Neural cell (in vitro differentiated cells): ENCODE results near the gene LINC01488. TPM values are rescaled to one million over a fixed set of nuclear protein-coding genes. Genes with fewer than 3 reads are reported as not detected.

ENCODE experiments used
- H2AFZ ChIP-seq: fragments of 200-600, 300-800 bp; sonication (generic), shearing (Covaris generic); 2 replicates; pipeline ENCODE4 v1.6.0; 2014; ENCODE audit warnings: low read depth, mild to moderate bottlenecking, antibody characterized with exemption, low read length, moderate library complexity
- H3F3A ChIP-seq: fragments of 200-600 bp; shearing (Covaris generic); 2 replicates; pipeline ENCODE4 v1.6.1; 2016; ENCODE audit warnings: mild to moderate bottlenecking, moderate library complexity, mixed read lengths, antibody characterized with exemption, low read length; ENCODE audit not compliant: insufficient read depth, poor library complexity, severe bottlenecking
- H3K27ac ChIP-seq: fragments of 200-600, 300-800 bp; sonication (generic), shearing (Covaris generic); 2 replicates; pipeline ENCODE4 v1.5.1; 2014; ENCODE audit warnings: mild to moderate bottlenecking, low read length, moderate library complexity
- H3K27me3 ChIP-seq: fragments of 300-800, 200-600 bp; sonication (generic), shearing (Covaris generic); 2 replicates; pipeline ENCODE4 v1.6.0; 2014; ENCODE audit warnings: mild to moderate bottlenecking, low read depth, low read length, moderate library complexity; ENCODE audit not compliant: insufficient read depth
- H3K36me3 ChIP-seq: fragments of 300-800, 200-600 bp; sonication (generic), shearing (Covaris generic); 2 replicates; pipeline ENCODE4 v1.5.1; 2014; ENCODE audit warnings: mild to moderate bottlenecking, antibody characterized with exemption, low read length, moderate library complexity; ENCODE audit not compliant: insufficient read depth
- H3K4me2 ChIP-seq: fragments of 300-800, 200-600 bp; sonication (generic), shearing (Covaris generic); 2 replicates; pipeline ENCODE4 v1.6.0; 2014; ENCODE audit warnings: mild to moderate bottlenecking, low read length
- H3K4me3 ChIP-seq: fragments of 300-800, 200-600 bp; sonication (generic), shearing (Covaris generic); 2 replicates; pipeline ENCODE4 v1.5.1; 2014; ENCODE audit warnings: mild to moderate bottlenecking, low read length, moderate library complexity
- H3K79me2 ChIP-seq: fragments of 200-600 bp; shearing (Covaris generic); replicated peaks from 2 replicates; pipeline ENCODE4 v1.6.0; 2014; ENCODE audit warnings: mild to moderate bottlenecking, low read length, moderate library complexity; ENCODE audit not compliant: insufficient read depth
- H3K9ac ChIP-seq: fragments of 300-800, 200-600 bp; sonication (generic), shearing (Covaris generic); 2 replicates; pipeline ENCODE4 v1.6.1; 2016; ENCODE audit warnings: mild to moderate bottlenecking, low read length, mixed read lengths
- H3K9me2 ChIP-seq: fragments of 200-600 bp; shearing (Covaris generic); 2 replicates; pipeline ENCODE4 v1.6.1; 2016; ENCODE audit warnings: mild to moderate bottlenecking, low read length, mixed read lengths; ENCODE audit not compliant: insufficient read depth
- H3K9me3 ChIP-seq: fragments of 200-600, 300-800 bp; sonication (generic), shearing (Covaris generic); 2 replicates; pipeline ENCODE4 v1.6.1; 2016; ENCODE audit warnings: mild to moderate bottlenecking, mixed run types, low read length, moderate library complexity, mixed read lengths
- H4K20me1 ChIP-seq: fragments of 200-600 bp; shearing (Covaris generic); 2 replicates; pipeline ENCODE4 v1.6.1; 2016; ENCODE audit warnings: mild to moderate bottlenecking, mixed run types; ENCODE audit not compliant: insufficient read depth
- CTCF ChIP-seq: fragments of 450-650 bp; IDR thresholded peaks from 2 replicates; pipeline ENCODE4 v1.5.1; 2014; ENCODE audit warnings: antibody characterized with exemption, mild to moderate bottlenecking, moderate library complexity; ENCODE audit not compliant: poor library complexity, severe bottlenecking
- EP300 ChIP-seq: fragments of 450-650 bp; conservative IDR thresholded peaks from 2 replicates; pipeline ENCODE4 v1.6.1; 2014; ENCODE audit warnings: antibody characterized with exemption, mild to moderate bottlenecking, moderate library complexity; ENCODE audit not compliant: poor library complexity, severe bottlenecking
- EZH2 ChIP-seq: fragments of 200-600, 300-800 bp; shearing (Covaris generic), sonication (generic); IDR thresholded peaks from 2 replicates; pipeline ENCODE4 v1.6.1; 2014; ENCODE audit warnings: antibody characterized with exemption, low read length, borderline replicate concordance, mild to moderate bottlenecking; ENCODE audit not compliant: insufficient read depth, poor library complexity, severe bottlenecking
- MXI1 ChIP-seq: fragments of 450-650 bp; conservative IDR thresholded peaks from 2 replicates; pipeline ENCODE4 v1.6.1; 2014; ENCODE audit warnings: antibody characterized with exemption, mild to moderate bottlenecking; ENCODE audit not compliant: poor library complexity, severe bottlenecking
- POLR2AphosphoS5 ChIP-seq: IDR thresholded peaks from 2 replicates; pipeline ENCODE4 v1.6.1; 2012
- RAD21 ChIP-seq: fragments of 450-650 bp; conservative IDR thresholded peaks from 2 replicates; pipeline ENCODE4 v1.6.1; 2014; ENCODE audit warnings: antibody characterized with exemption, mild to moderate bottlenecking, moderate library complexity
- REST ChIP-seq: IDR thresholded peaks from 2 replicates; pipeline ENCODE4 v1.6.1; 2012; ENCODE audit warnings: borderline replicate concordance
- SMC3 ChIP-seq: fragments of 450-650 bp; conservative IDR thresholded peaks from 2 replicates; pipeline ENCODE4 v1.6.1; 2014; ENCODE audit warnings: antibody characterized with exemption, mild to moderate bottlenecking, moderate library complexity; ENCODE audit not compliant: poor library complexity
- TAF1 ChIP-seq: IDR thresholded peaks from 2 replicates; pipeline ENCODE4 v1.6.1; 2012; ENCODE audit warnings: low read depth
- polyA plus RNA-seq: library from polyadenylated mRNA; depleted of rRNA; stranded (reverse); fragments of >200 nt; gene quantifications from 2 replicates; pipeline ENCODE4 v1.2.3, GENCODE V29; 2014

LINC01488 gene
- polyA plus RNA-seq, 1 donor from 2014 or later = not detected

GRCh38 chr11:69531717-69532088 is 50.2 kb downstream of the LINC01488 start:
- Histone ChIP-seq H3K27ac (no peak overlapping the region), H3F3A (no peaks in the 10 kb centered on the region), H3K9me3 (no peaks in the 10 kb centered on the region), H2AFZ (no peak overlapping the region), H3K79me2 (no peaks in the 10 kb centered on the region), H4K20me1 (no peaks in the 10 kb centered on the region), H3K27me3 (no peaks in the 10 kb centered on the region), H3K4me3 (no peak overlapping the region), H3K9ac (no peak overlapping the region), H3K36me3 (no peaks in the 10 kb centered on the region), H3K4me2 (no peak overlapping the region), H3K9me2 (no peaks in the 10 kb centered on the region)
- TF ChIP-seq TAF1 = no peak
- TF ChIP-seq EZH2 = no peak
- TF ChIP-seq MXI1 = no peak
- no peak for TF ChIP-seq CTCF
- TF ChIP-seq EP300 = no peak
- no peak for TF ChIP-seq POLR2AphosphoS5
- TF ChIP-seq REST = no peak
- no peak for TF ChIP-seq SMC3
- no peak for TF ChIP-seq RAD21

- Histone ChIP-seq H3K9me2 (no peaks in the 10 kb centered on the region), H3K79me2 (no peaks in the 10 kb centered on the region), H2AFZ (no peak overlapping the region), H3K4me2 (no peak overlapping the region), H4K20me1 (no peaks in the 10 kb centered on the region), H3K27me3 (no peaks in the 10 kb centered on the region), H3F3A (no peaks in the 10 kb centered on the region), H3K4me3 (no peak overlapping the region), H3K36me3 (no peaks in the 10 kb centered on the region), H3K9me3 (no peaks in the 10 kb centered on the region), H3K27ac (no peak overlapping the region), H3K9ac (no peak overlapping the region)
- TF ChIP-seq MXI1 = no peak
- TF ChIP-seq EP300 = no peak
- TF ChIP-seq RAD21 = no peak
- TF ChIP-seq REST = no peak
- no peak for TF ChIP-seq EZH2
- no peak for TF ChIP-seq TAF1
- no peak for TF ChIP-seq POLR2AphosphoS5
- no peak for TF ChIP-seq SMC3
- no peak for TF ChIP-seq CTCF
Measured at GRCh38 chr11:69533296-69534165, 52.1 kb downstream of the LINC01488 start.
